HEK293 (cell line): ENCODE results near the gene CUEDC1.
"Not testable (repeated sequence)": the region's sequence is repeated elsewhere in the genome, so short reads cannot be mapped to it uniquely, and the experiment has no call there.

Experiments
- CTCF ChIA-PET: fragments of 350-600 bp; formaldehyde crosslinking; extraction: SDS; loops from one replicate; lab custom pipeline; 2021; ENCODE audit warnings: antibody characterized with exemption; lab: Yijun Ruan, JAX
- POLR2A ChIA-PET: fragments of 300-600 bp; formaldehyde crosslinking; extraction: SDS; loops from one replicate; lab custom pipeline; 2020; ENCODE audit warnings: antibody characterized with exemption, inconsistent platforms; lab: Yijun Ruan, JAX
- H3K27ac ChIP-seq: fragments of 200-500 bp; sonication (Bioruptor generic); 2 replicates; pipeline ENCODE4 v1.5.1; 2014; ENCODE audit warnings: low read depth, low read length, control low read depth, inconsistent platforms; ENCODE audit errors: extremely low read depth
- H3K36me3 ChIP-seq, 2 experiments: fragments of 200-500 bp in 1 of 2; sonication (Bioruptor generic) in 1 of 2; 1 replicate in 1 of 2; 2 replicates in 1 of 2; pipeline ENCODE4 v1.5.1; 2014 to 2017; ENCODE audit warnings: inconsistent platforms in 2 of 2, low read length in 2 of 2; ENCODE audit not compliant: control insufficient read depth in 2 of 2, insufficient read depth in 1 of 2
- H3K4me1 ChIP-seq: fragments of 200-500 bp; sonication (Bioruptor generic); 2 replicates; pipeline ENCODE4 v1.5.1; 2014; ENCODE audit warnings: mild to moderate bottlenecking, low read length, inconsistent platforms; ENCODE audit not compliant: control insufficient read depth, insufficient read depth
- H3K4me3 ChIP-seq: 2 replicates; pipeline ENCODE4 v1.5.1; 2011; ENCODE audit warnings: low read depth, mild to moderate bottlenecking, control low read depth, low read length, moderate library complexity
- H3K9me3 ChIP-seq: fragments of 200-500 bp; sonication (Bioruptor generic); 2 replicates; pipeline ENCODE4 v1.5.1; 2014; ENCODE audit warnings: low read depth, low read length, inconsistent platforms; ENCODE audit not compliant: control insufficient read depth, insufficient read depth
- GLIS1 ChIP-seq: fragments of 450-650 bp; formaldehyde crosslinking; IDR thresholded peaks from 2 replicates; pipeline ENCODE4 v1.5.1; 2016; ENCODE audit warnings: missing biosample characterization, missing genetic modification characterization
- KLF1 ChIP-seq: fragments of 450-650 bp; formaldehyde crosslinking; IDR thresholded peaks from 2 replicates; pipeline ENCODE4 v1.5.1; 2016; ENCODE audit warnings: missing biosample characterization, missing genetic modification characterization
- KLF8 ChIP-seq: fragments of 450-650 bp; formaldehyde crosslinking; IDR thresholded peaks from 2 replicates; pipeline ENCODE4 v1.5.1; 2016; ENCODE audit warnings: missing biosample characterization, missing genetic modification characterization
- KLF9 ChIP-seq: fragments of 450-650 bp; formaldehyde crosslinking; IDR thresholded peaks from 2 replicates; pipeline ENCODE4 v1.5.1; 2016; ENCODE audit warnings: missing biosample characterization, missing genetic modification characterization, low read depth
- WT1 ChIP-seq: fragments of 450-650 bp; formaldehyde crosslinking; IDR thresholded peaks from 2 replicates; pipeline ENCODE4 v1.5.1; 2016; ENCODE audit warnings: missing biosample characterization, missing genetic modification characterization
- ZNF146 ChIP-seq: fragments of 450-650 bp; formaldehyde crosslinking; IDR thresholded peaks from 2 replicates; pipeline ENCODE4 v1.5.1; 2016; ENCODE audit warnings: missing biosample characterization, missing genetic modification characterization
- ZNF16 ChIP-seq: fragments of 450-650 bp; formaldehyde crosslinking; IDR thresholded peaks from 2 replicates; pipeline ENCODE4 v1.5.1; 2016; ENCODE audit warnings: low read depth, missing biosample characterization, missing genetic modification characterization
- ZNF221 ChIP-seq: fragments of 450-650 bp; formaldehyde crosslinking; IDR thresholded peaks from 2 replicates; pipeline ENCODE4 v1.5.1; 2017; ENCODE audit warnings: missing biosample characterization, missing genetic modification characterization, borderline replicate concordance
- ZNF239 ChIP-seq: fragments of 450-650 bp; formaldehyde crosslinking; IDR thresholded peaks from 2 replicates; pipeline ENCODE4 v1.5.1; 2016; ENCODE audit warnings: missing biosample characterization, missing genetic modification characterization
- ZNF514 ChIP-seq: fragments of 450-650 bp; formaldehyde crosslinking; IDR thresholded peaks from 2 replicates; pipeline ENCODE4 v1.5.1; 2016; ENCODE audit warnings: missing biosample characterization, missing genetic modification characterization
- ZNF76 ChIP-seq: fragments of 450-650 bp; formaldehyde crosslinking; IDR thresholded peaks from 2 replicates; pipeline ENCODE4; 2016; ENCODE audit warnings: low read depth, missing biosample characterization, missing genetic modification characterization, borderline replicate concordance
- ZNF791 ChIP-seq: fragments of 450-650 bp; formaldehyde crosslinking; IDR thresholded peaks from 2 replicates; pipeline ENCODE4 v1.5.1; 2016; ENCODE audit warnings: missing biosample characterization, missing genetic modification characterization
- ZNF792 ChIP-seq: fragments of 450-650 bp; formaldehyde crosslinking; IDR thresholded peaks from 2 replicates; pipeline ENCODE4 v1.5.1; 2016; ENCODE audit warnings: missing biosample characterization, missing genetic modification characterization
- ZSCAN23 ChIP-seq: fragments of 450-650 bp; formaldehyde crosslinking; IDR thresholded peaks from 2 replicates; pipeline ENCODE4 v1.5.1; 2016; ENCODE audit warnings: missing biosample characterization, missing genetic modification characterization
- ZSCAN30 ChIP-seq: fragments of 450-650 bp; IDR thresholded peaks from 2 replicates; pipeline ENCODE4 v1.5.1; 2018; ENCODE audit warnings: missing biosample characterization, mild to moderate bottlenecking, missing genetic modification characterization, moderate library complexity
- TF ChIP-seq, protein P1 (sequence below): fragments of 450-650 bp; formaldehyde crosslinking; IDR thresholded peaks from 2 replicates; pipeline ENCODE4 v1.5.1; 2016; ENCODE audit warnings: missing biosample characterization, missing genetic modification characterization
- TF ChIP-seq, protein P2 (sequence below): fragments of 450-650 bp; formaldehyde crosslinking; IDR thresholded peaks from 2 replicates; pipeline ENCODE4 v1.5.1; 2016; ENCODE audit warnings: missing biosample characterization, missing genetic modification characterization
- TF ChIP-seq, protein P3 (sequence below): fragments of 450-650 bp; formaldehyde crosslinking; IDR thresholded peaks from 2 replicates; pipeline ENCODE4 v1.5.1; 2016; ENCODE audit warnings: missing biosample characterization, missing genetic modification characterization
- TF ChIP-seq, protein P4 (sequence below): fragments of 450-650 bp; formaldehyde crosslinking; IDR thresholded peaks from 2 replicates; pipeline ENCODE4 v1.5.1; 2016; ENCODE audit warnings: missing biosample characterization, missing genetic modification characterization, low read depth
- TF ChIP-seq, protein P5 (sequence below): fragments of 450-650 bp; formaldehyde crosslinking; IDR thresholded peaks from 2 replicates; pipeline ENCODE4 v1.5.1; 2016; ENCODE audit warnings: missing biosample characterization, missing genetic modification characterization

Gene CUEDC1

DNA sequence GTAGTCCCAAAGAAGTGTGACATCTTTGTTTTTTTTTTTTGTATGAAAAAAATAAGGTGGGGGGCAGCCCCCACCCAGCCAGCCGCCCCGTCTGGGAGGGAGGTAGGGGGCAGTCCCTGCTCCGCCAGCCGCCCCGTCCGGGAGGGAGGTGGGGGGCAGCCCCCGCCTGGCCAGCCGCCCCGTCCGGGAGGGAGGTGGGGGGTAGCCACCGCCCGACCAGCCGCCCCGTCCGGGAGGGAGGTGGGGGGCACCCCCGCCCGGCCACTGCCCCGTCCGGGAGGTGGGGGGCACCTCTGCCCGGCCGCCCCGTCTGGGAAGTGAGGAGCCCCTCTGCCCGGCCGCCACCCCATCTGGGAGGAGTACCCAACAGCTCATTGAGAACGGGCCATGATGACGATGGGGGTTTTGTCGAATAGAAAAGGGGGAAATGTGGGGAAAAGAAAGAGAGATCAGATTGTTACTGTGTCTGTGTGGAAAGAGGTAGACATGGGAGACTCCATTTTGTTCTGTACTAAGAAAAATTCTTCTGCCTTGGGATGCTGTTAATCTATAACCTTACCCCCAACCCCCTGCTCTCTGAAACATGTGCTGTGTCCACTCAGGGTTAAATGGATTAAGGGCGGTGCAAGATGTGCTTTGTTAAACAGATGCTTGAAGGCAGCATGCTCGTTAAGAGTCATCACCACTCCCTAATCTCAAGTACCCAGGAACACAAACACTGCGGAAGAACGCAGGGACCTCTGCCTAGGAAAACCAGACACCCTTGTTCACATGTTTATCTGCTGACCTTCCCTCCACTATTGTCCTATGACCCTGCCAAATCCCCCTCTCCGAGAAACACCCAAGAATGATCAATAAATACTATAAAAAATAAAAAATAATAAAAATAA is 108.9 kb downstream of the CUEDC1 start:
- not testable (repeated sequence) for H3K4me3 ChIP-seq, H3K4me1 ChIP-seq, H3K9me3 ChIP-seq, H3K27ac ChIP-seq
- ChIA-PET CTCF (interaction anchor here (0.9 to 2.7 kb wide), 2 partner anchors 13 to 149 kb away, joined by 4 to 21 read pairs; no protein-coding TSS in a partner anchor), POLR2A (interaction anchor here (1.8 kb wide), 1 partner anchor 161 kb away, joined by 4 read pairs; the partner anchor contains the start of gene SRSF1)
- H3K36me3 ChIP-seq: peaks cover 44 to 46% of the 10 kb centered on the region in 2 experiments
- TF ChIP-seq, protein P1, sequence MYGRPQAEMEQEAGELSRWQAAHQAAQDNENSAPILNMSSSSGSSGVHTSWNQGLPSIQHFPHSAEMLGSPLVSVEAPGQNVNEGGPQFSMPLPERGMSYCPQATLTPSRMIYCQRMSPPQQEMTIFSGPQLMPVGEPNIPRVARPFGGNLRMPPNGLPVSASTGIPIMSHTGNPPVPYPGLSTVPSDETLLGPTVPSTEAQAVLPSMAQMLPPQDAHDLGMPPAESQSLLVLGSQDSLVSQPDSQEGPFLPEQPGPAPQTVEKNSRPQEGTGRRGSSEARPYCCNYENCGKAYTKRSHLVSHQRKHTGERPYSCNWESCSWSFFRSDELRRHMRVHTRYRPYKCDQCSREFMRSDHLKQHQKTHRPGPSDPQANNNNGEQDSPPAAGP (tag by site-specific recombination): 0 out of 2 replicates have a peak, but pooled peaks have one; percentile 37
- TF ChIP-seq WT1 (tag by site-specific recombination) (peak; percentile 58; the same call in 1 of the 2 replicates), KLF1 (tag by site-specific recombination) (peak; percentile 71)
- TF ChIP-seq, protein P2, sequence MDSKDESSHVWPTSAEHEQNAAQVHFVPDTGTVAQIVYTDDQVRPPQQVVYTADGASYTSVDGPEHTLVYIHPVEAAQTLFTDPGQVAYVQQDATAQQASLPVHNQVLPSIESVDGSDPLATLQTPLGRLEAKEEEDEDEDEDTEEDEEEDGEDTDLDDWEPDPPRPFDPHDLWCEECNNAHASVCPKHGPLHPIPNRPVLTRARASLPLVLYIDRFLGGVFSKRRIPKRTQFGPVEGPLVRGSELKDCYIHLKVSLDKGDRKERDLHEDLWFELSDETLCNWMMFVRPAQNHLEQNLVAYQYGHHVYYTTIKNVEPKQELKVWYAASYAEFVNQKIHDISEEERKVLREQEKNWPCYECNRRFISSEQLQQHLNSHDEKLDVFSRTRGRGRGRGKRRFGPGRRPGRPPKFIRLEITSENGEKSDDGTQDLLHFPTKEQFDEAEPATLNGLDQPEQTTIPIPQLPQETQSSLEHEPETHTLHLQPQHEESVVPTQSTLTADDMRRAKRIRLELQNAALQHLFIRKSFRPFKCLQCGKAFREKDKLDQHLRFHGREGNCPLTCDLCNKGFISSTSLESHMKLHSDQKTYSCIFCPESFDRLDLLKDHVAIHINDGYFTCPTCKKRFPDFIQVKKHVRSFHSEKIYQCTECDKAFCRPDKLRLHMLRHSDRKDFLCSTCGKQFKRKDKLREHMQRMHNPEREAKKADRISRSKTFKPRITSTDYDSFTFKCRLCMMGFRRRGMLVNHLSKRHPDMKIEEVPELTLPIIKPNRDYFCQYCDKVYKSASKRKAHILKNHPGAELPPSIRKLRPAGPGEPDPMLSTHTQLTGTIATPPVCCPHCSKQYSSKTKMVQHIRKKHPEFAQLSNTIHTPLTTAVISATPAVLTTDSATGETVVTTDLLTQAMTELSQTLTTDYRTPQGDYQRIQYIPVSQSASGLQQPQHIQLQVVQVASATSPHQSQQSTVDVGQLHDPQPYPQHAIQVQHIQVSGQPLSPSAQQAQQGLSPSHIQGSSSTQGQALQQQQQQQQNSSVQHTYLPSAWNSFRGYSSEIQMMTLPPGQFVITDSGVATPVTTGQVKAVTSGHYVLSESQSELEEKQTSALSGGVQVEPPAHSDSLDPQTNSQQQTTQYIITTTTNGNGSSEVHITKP (tag by site-specific recombination): peak; percentile 77

DNA sequence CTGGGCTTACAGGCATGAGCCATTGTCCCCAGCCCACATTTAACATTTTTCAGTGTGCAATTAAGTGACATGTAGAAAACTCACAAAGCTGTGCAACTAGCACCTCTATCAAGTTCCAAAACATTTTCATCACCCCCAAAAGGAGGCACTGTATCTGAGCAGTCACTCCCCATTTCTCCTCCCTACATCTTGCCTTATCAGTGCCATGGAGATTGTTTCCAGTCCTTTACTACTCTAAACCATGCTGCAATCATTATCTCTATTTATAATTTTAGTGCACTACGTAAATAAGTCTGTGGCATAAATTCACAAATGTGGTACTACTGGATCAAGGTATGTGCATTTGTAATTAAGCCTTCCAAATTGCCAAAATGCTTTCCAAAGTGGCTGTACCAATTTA is 112.9 kb downstream of the CUEDC1 start:
- Histone ChIP-seq H3K4me1 (no peaks in the 10 kb centered on the region), H3K9me3 (no peaks in the 10 kb centered on the region), H3K36me3 (peaks cover 65 to 70% of the 10 kb centered on the region in 2 experiments), H3K27ac (no peak overlapping the region), H3K4me3 (no peak overlapping the region)
- CTCF ChIA-PET: interaction anchor here (0.8 to 1.9 kb wide), 2 partner anchors 9 to 245 kb away, joined by 4 to 11 read pairs; no protein-coding TSS in a partner anchor
- 0 out of 2 replicates have a peak, but pooled peaks have one; percentile 22 for TF ChIP-seq ZNF239 (tag by site-specific recombination)
- no peak for TF ChIP-seq ZNF791
- TF ChIP-seq ZNF146: no peak
- TF ChIP-seq, protein P3, sequence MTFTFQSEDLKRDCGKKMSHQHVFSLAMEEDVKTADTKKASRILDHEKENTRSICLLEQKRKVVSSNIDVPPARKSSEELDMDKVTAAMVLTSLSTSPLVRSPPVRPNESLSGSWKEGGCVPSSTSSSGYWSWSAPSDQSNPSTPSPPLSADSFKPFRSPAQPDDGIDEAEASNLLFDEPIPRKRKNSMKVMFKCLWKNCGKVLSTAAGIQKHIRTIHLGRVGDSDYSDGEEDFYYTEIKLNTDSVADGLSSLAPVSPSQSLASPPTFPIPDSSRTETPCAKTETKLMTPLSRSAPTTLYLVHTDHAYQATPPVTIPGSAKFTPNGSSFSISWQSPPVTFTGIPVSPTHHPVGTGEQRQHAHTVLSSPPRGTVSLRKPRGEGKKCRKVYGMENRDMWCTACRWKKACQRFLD: no peak
- TF ChIP-seq GLIS1 (tag by site-specific recombination): no peak
- TF ChIP-seq ZNF221 (tag by site-specific recombination): no peak
- no peak for TF ChIP-seq ZNF514 (tag by site-specific recombination)
- TF ChIP-seq KLF8 (tag by site-specific recombination): no peak
- TF ChIP-seq KLF9 (tag by site-specific recombination): no peak
- POLR2A ChIA-PET: interaction anchor here (0.7 kb wide), 1 partner anchor 108 kb away, joined by 3 read pairs; no protein-coding TSS in a partner anchor

DNA sequence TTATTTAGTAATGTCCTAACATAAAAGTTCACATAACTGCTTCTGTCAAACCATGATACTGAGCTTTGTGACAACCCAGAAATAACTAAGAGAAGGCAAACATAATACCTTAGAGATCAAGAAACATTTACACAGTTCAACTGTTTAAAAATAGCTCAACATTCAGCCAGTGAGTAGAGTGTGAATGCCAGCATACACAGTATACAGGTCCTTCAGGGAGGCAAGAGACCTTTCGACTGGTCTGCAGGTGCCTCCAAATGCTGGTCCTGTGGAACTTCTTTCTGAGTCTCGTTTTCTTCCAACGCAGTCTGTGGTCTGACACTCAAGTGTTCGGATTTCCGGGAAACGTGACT is 115.7 kb downstream of the CUEDC1 start:
- H3K4me1 ChIP-seq: no peaks in the 10 kb centered on the region
- no peaks in the 10 kb centered on the region for H3K9me3 ChIP-seq
- ChIA-PET POLR2A (interaction anchor here (1.8 kb wide), 1 partner anchor 10 kb away, joined by 9 read pairs; the partner anchor contains the start of gene MRPS23), CTCF (interaction anchor here (0.6 to 1.0 kb wide), 2 partner anchors 34 to 160 kb away, joined by 3 read pairs; no protein-coding TSS in a partner anchor)
- H3K27ac ChIP-seq: no peak overlapping the region
- no peak overlapping the region for H3K4me3 ChIP-seq
- H3K36me3 ChIP-seq: peaks cover 57 to 61% of the 10 kb centered on the region in 2 experiments
- TF ChIP-seq KLF8 (tag by site-specific recombination): no peak
- TF ChIP-seq, protein P4, sequence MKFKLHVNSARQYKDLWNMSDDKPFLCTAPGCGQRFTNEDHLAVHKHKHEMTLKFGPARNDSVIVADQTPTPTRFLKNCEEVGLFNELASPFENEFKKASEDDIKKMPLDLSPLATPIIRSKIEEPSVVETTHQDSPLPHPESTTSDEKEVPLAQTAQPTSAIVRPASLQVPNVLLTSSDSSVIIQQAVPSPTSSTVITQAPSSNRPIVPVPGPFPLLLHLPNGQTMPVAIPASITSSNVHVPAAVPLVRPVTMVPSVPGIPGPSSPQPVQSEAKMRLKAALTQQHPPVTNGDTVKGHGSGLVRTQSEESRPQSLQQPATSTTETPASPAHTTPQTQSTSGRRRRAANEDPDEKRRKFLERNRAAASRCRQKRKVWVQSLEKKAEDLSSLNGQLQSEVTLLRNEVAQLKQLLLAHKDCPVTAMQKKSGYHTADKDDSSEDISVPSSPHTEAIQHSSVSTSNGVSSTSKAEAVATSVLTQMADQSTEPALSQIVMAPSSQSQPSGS (tag by site-specific recombination): no peak
- no peak for TF ChIP-seq ZNF16
- TF ChIP-seq ZSCAN30 (tag by site-specific recombination): no peak
- TF ChIP-seq, protein P5, sequence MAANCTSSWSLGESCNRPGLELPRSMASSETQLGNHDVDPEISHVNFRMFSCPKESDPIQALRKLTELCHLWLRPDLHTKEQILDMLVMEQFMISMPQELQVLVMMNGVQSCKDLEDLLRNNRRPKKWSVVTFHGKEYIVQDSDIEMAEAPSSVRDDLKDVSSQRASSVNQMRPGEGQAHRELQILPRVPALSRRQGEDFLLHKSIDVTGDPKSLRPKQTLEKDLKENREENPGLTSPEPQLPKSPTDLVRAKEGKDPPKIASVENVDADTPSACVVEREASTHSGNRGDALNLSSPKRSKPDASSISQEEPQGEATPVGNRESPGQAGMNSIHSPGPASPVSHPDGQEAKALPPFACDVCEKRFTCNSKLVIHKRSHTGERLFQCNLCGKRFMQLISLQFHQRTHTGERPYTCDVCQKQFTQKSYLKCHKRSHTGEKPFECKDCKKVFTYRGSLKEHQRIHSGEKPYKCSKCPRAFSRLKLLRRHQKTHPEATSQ (tag by site-specific recombination): no peak
- TF ChIP-seq ZNF76 (tag by site-specific recombination): no peak
- no peak for TF ChIP-seq ZNF792 (tag by site-specific recombination)
- TF ChIP-seq ZSCAN23 (tag by site-specific recombination): no peak
